Lower leg skin (tissue), 3 donors: ENCODE data around the gene MAP1LC3C.

Experiments used
- CTCF ChIP-seq, 3 donors: fragments of 450-650 bp; IDR thresholded peaks; one replicate each; pipeline ENCODE4 v1.5.1; 2016; ENCODE audit warnings: antibody characterized with exemption in 3 of 3, mild to moderate bottlenecking in 3 of 3, moderate library complexity in 2 of 3
- POLR2A ChIP-seq, 2 donors: fragments of 450-650 bp; IDR thresholded peaks; one replicate each; pipeline ENCODE4 v1.6.1; 2016 to 2017; ENCODE audit warnings: antibody characterized with exemption in 2 of 2, mild to moderate bottlenecking in 1 of 2, moderate library complexity in 1 of 2

- TF ChIP-seq CTCF (IDR thresholded peaks at IDR 0.05) (no peak), POLR2A (IDR thresholded peaks at IDR 0.05) (no peak)
Observed at GRCh38 chr1:242033447-242033846, 34.5 kb upstream of the MAP1LC3C start.
